Amygdala (tissue), 56 donors: ENCODE data around the gene B4GAT1.
"Not testable (repeated sequence)": the region's sequence is repeated elsewhere in the genome, so short reads cannot be mapped to it uniquely, and the experiment has no call there.

Source experiments
- DNase-seq, 56 donors: peaks; one replicate each; lab custom pipeline; 2025; lab: John Stamatoyannopoulos, UW

The B4GAT1 gene

GRCh38 chr11:66312549-66313320 lies 34.7 kb downstream of the B4GAT1 start:
- DNase-seq = peak in 55 of 56 donors; percentile 52 to 99 (median 90)

- peak in 53 of 56 donors; percentile 37 to 89 (median 80) for DNase-seq
These were observed 35.4 kb downstream of the B4GAT1 start for GRCh38 chr11:66311965-66312548.

GRCh38 chr11:66311470-66311964 lies 35.9 kb downstream of the B4GAT1 start:
- DNase-seq = no peak

GRCh38 chr11:66310803-66311440 lies 36.5 kb downstream of the B4GAT1 start:
- not testable (repeated sequence) for DNase-seq

- DNase-seq = no peak
These were observed 37.1 kb downstream of the B4GAT1 start for GRCh38 chr11:66310324-66310723.

GRCh38 chr11:66309475-66309874 lies 38.0 kb downstream of the B4GAT1 start:
- DNase-seq = no peak

GRCh38 chr11:66302656-66303055 lies 44.8 kb downstream of the B4GAT1 start:
- DNase-seq = no peak

GRCh38 chr11:66299186-66299585 lies 48.2 kb downstream of the B4GAT1 start:
- DNase-seq = no peak

- no peak for DNase-seq
These were observed 49.8 kb downstream of the B4GAT1 start for GRCh38 chr11:66297610-66298009.
